K562 (cell line): ENCODE measurements around the gene SHB. TPM values are rescaled to one million over a fixed set of nuclear protein-coding genes. Genes with fewer than 3 reads are reported as not detected.

Experiments used
- ATAC-seq: fragments of 200-7000 bp; cut with Tn5 transposase; 3 replicates; pipeline ENCODE4 v1.9.1; 2020; ENCODE audit warnings: moderate library complexity
- BruUV-seq: library from RNA; stranded (reverse); fragments of 400-500 nt; replicated peaks from 2 replicates; lab custom pipeline; 2021; lab: Mats Ljungman, UMichigan
- CTCF ChIA-PET: fragments of 300-600 bp; formaldehyde crosslinking; extraction: SDS; loops from one replicate; lab custom pipeline; 2021; ENCODE audit warnings: low intra/inter-chr PET ratio; lab: Yijun Ruan, JAX
- POLR2A ChIA-PET: fragments of 300-600, 350-650 bp; sonication (Branson Sonifier 250); formaldehyde crosslinking; extraction: SDS; loops from one replicate; lab custom pipeline; 2021; ENCODE audit warnings: antibody characterized with exemption, inconsistent platforms; lab: Yijun Ruan, JAX
- DNase-seq, 4 experiments: peaks; one replicate each; pipeline versions ENCODE4 v3.0.0 to v3.0.0-alpha.2; 2011 to 2018; ENCODE audit warnings: low spot score in 3 of 4, mixed read lengths in 3 of 4; ENCODE audit errors: extremely low read depth in 1 of 4
- FAIRE-seq: peaks from 2 replicates; lab custom pipeline; 2011; peaks lifted over from hg19 to GRCh38; lab: Jason Lieb, UNC
- H2AFZ ChIP-seq: 2 replicates; pipeline ENCODE4 v1.6.0; 2011; ENCODE audit warnings: low read depth, low read length, control low read depth, inconsistent platforms
- H3K27ac ChIP-seq: fragments of 200-600 bp; 3 replicates; pipeline ENCODE4 v1.8.0; 2011; ENCODE audit warnings: low read depth, mild to moderate bottlenecking, control low read depth, inconsistent platforms, low read length, moderate library complexity, mixed read lengths; ENCODE audit errors: extremely low read depth
- H3K27me3 ChIP-seq, 2 experiments: fragments of 300-600 bp in 1 of 2; 2 replicates in 1 of 2; 3 replicates in 1 of 2; pipeline versions ENCODE4 v1.6.0 to v1.8.0; 2011; ENCODE audit warnings: inconsistent platforms in 2 of 2, low read length in 2 of 2, mild to moderate bottlenecking in 1 of 2, mixed read lengths in 1 of 2, moderate library complexity in 1 of 2; ENCODE audit not compliant: control insufficient read depth in 2 of 2, insufficient read depth in 2 of 2
- H3K36me3 ChIP-seq: fragments of 300-600 bp; 3 replicates; pipeline ENCODE4 v1.8.0; 2011; ENCODE audit warnings: mild to moderate bottlenecking, low read length, inconsistent platforms; ENCODE audit not compliant: control insufficient read depth, insufficient read depth
- H3K4me1 ChIP-seq, 2 experiments: fragments of 200-600 bp in 1 of 2; replicated peaks in 1 of 2; 2 replicates in 1 of 2; 3 replicates in 1 of 2; pipeline versions ENCODE4 v1.5.1 to v1.8.0; 2011; ENCODE audit warnings: inconsistent platforms in 2 of 2, low read length in 2 of 2, mild to moderate bottlenecking in 1 of 2, mixed read lengths in 1 of 2, moderate library complexity in 1 of 2; ENCODE audit not compliant: control insufficient read depth in 2 of 2, insufficient read depth in 2 of 2
- H3K4me2 ChIP-seq: 2 replicates; pipeline ENCODE4 v1.6.1; 2011; ENCODE audit warnings: low read length, control low read depth, inconsistent platforms, mixed read lengths; ENCODE audit not compliant: insufficient read depth
- H3K4me3 ChIP-seq: fragments of 200-600 bp; sonication (generic), shearing (Covaris generic); 2 replicates; pipeline ENCODE4 v1.5.1; 2016; ENCODE audit warnings: control low read depth, inconsistent platforms
- H3K79me2 ChIP-seq: fragments of 200-600 bp; 3 replicates; pipeline ENCODE4 v1.8.0; 2011; ENCODE audit warnings: low read length, inconsistent platforms; ENCODE audit not compliant: control insufficient read depth, insufficient read depth
- H3K9ac ChIP-seq, 2 experiments: 2 replicates each; pipeline versions ENCODE4 v1.6.0 to v1.6.1; 2011; ENCODE audit warnings: low read depth in 2 of 2, low read length in 2 of 2, control low read depth in 1 of 2, inconsistent platforms in 1 of 2, mild to moderate bottlenecking in 1 of 2, mixed read lengths in 1 of 2; ENCODE audit not compliant: insufficient read depth in 1 of 2
- H3K9me1 ChIP-seq: one replicate; pipeline ENCODE4 v1.6.0; 2011; ENCODE audit warnings: inconsistent platforms, mild to moderate bottlenecking, low read length, moderate library complexity; ENCODE audit not compliant: control insufficient read depth, insufficient read depth
- H3K9me3 ChIP-seq: replicated peaks from 2 replicates; pipeline ENCODE4 v1.5.1; 2011; ENCODE audit warnings: low read depth, low read length, inconsistent platforms; ENCODE audit not compliant: control insufficient read depth, insufficient read depth
- H4K20me1 ChIP-seq: replicated peaks from 2 replicates; pipeline ENCODE4 v1.6.1; 2011; ENCODE audit warnings: low read length, inconsistent platforms, mixed read lengths; ENCODE audit not compliant: control insufficient read depth, insufficient read depth
- HDAC3 ChIP-seq: fragments of 450-650 bp; IDR thresholded peaks from 2 replicates; pipeline ENCODE4 v1.6.1; 2018; ENCODE audit warnings: borderline replicate concordance, mild to moderate bottlenecking, moderate library complexity; ENCODE audit not compliant: partially characterized antibody
- SRSF3 ChIP-seq: fragments of 200-400 bp; formaldehyde crosslinking; IDR thresholded peaks from 2 replicates; pipeline ENCODE4 v1.6.1; 2016; ENCODE audit warnings: mild to moderate bottlenecking, low read length, moderate library complexity; ENCODE audit not compliant: insufficient read depth
- SRSF7 ChIP-seq: fragments of 200-400 bp; formaldehyde crosslinking; optimal IDR thresholded peaks from 2 replicates; pipeline ENCODE3; 2017; ENCODE audit warnings: mild to moderate bottlenecking, low read depth, low read length
- ZNF274 ChIP-seq: IDR thresholded peaks from 2 replicates; pipeline ENCODE4 v1.6.1; 2011; ENCODE audit warnings: low read depth, mild to moderate bottlenecking, low read length, moderate library complexity, borderline replicate concordance
- ZNF668 ChIP-seq: fragments of 250-450 bp; sonication (Bioruptor Pico); IDR thresholded peaks from 2 replicates; pipeline ENCODE4 v1.8.0; 2022; ENCODE audit warnings: mild to moderate bottlenecking, inconsistent platforms
- ZNF76 ChIP-seq: fragments of 250-450 bp; sonication (Bioruptor Pico); IDR thresholded peaks from 2 replicates; pipeline ENCODE4 v1.4.0; 2020; ENCODE audit warnings: mild to moderate bottlenecking, moderate library complexity, borderline replicate concordance
- WGBS: fragments of 100-300 bp; shearing (Covaris generic); methylation state at CpG from one replicate; pipeline ENCODE4 v1.1.6; 2016; ENCODE audit warnings: low coverage, mixed read lengths; ENCODE audit not compliant: insufficient coverage; ENCODE audit errors: missing lambda C conversion rate; 5-methylcytosine and 5-hydroxymethylcytosine counted together
- in situ Hi-C: fragments of 300-500 bp; cut with MboI; formaldehyde crosslinking; loops from 4 replicates; pipeline ENCODE4 v1.15.0; 2018; ENCODE audit warnings: inconsistent platforms, mixed read lengths
- intact Hi-C: fragments of 100-400 bp; cut with micrococcal nuclease; formaldehyde crosslinking; loops from 2 replicates; pipeline ENCODE4 v1.14.2; 2022
- polyA plus RNA-seq, 8 experiments: library from polyadenylated mRNA; depleted of rRNA in 4 of 8; stranded (reverse) in 5 of 8; unstranded in 3 of 8; fragments of >200 nt; fragmentation: Nextera tagmentation in 2 of 8; fragmentation: Illumina TruSeq in 1 of 8; extraction: Ambion mirVana in 2 of 8; extraction: Trizol in 1 of 8; gene quantifications; 2 replicates each; pipeline versions ENCODE4 v1.2.1 to v1.2.3, GENCODE V29; 2011 to 2014; ENCODE audit warnings: inconsistent platforms in 1 of 8, missing spikeins in 1 of 8
- total RNA-seq, 7 experiments: library from RNA; depleted of rRNA in 6 of 7; stranded (reverse); fragments of >200 nt in 6 of 7; fragmentation: Illumina TruSeq in 2 of 7; extraction: Trizol in 2 of 7; gene quantifications; 2 replicates each; pipeline versions ENCODE4 v1.2.1 to v1.2.3, GENCODE V29; 2011 to 2021; ENCODE audit warnings: low replicate concordance in 1 of 7
- TF ChIP-seq, protein P1 (sequence below): fragments of 250-450 bp; sonication (Bioruptor Pico); IDR thresholded peaks from 2 replicates; pipeline ENCODE4 v1.5.0; 2020; ENCODE audit warnings: mild to moderate bottlenecking
- TF ChIP-seq, protein P2 (sequence below): fragments of 250-450 bp; sonication (Bioruptor Pico); IDR thresholded peaks from 2 replicates; pipeline ENCODE4 v1.5.0; 2021; ENCODE audit warnings: mild to moderate bottlenecking, borderline replicate concordance
- TF ChIP-seq, protein P3 (sequence below): fragments of 250-450 bp; sonication (Bioruptor Pico); IDR thresholded peaks from 2 replicates; pipeline ENCODE4 v1.8.0; 2021; ENCODE audit warnings: borderline replicate concordance, mild to moderate bottlenecking, moderate library complexity; ENCODE audit not compliant: poor library complexity, severe bottlenecking
- TF ChIP-seq, protein P4 (sequence below): sonication (generic); formaldehyde crosslinking; IDR thresholded peaks from 2 replicates; pipeline ENCODE4 v1.8.0; 2022; ENCODE audit warnings: mild to moderate bottlenecking, missing genetic modification reagents, borderline replicate concordance
- TF ChIP-seq, protein P5 (sequence below): fragments of 450-650 bp; formaldehyde crosslinking; IDR thresholded peaks from 2 replicates; pipeline ENCODE4 v1.4.0; 2020; ENCODE audit warnings: mild to moderate bottlenecking, moderate library complexity

Gene SHB
- total and polyA plus RNA-seq, 9 of the 15 experiments (the other 6 are each of a cell fraction or from before 2014, with no cell fraction given), result 0.78 to 16.0 (median 5.3) TPM

DNA sequence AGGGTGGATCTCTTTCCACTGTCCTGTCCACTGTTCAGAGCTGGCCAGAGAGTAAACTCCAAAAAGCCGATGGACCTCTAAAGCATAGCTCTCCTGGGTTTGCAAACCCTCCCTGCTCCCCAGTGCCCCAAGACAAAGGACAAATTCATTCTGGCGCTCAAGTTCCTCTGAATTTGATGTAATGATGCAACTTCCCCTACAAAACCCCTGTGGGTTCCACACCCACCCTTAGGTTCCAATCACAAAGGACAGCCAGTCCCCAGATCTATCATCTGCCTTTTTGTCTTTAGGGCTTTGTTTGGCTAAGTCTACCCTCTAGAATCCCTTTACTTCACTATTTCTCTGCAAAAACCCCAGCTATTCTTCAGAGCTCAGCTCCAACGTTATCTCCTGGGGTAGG, 107.7 kb downstream of the SHB start (continued):
- no peak for TF ChIP-seq HDAC3
- TF ChIP-seq, protein P1, sequence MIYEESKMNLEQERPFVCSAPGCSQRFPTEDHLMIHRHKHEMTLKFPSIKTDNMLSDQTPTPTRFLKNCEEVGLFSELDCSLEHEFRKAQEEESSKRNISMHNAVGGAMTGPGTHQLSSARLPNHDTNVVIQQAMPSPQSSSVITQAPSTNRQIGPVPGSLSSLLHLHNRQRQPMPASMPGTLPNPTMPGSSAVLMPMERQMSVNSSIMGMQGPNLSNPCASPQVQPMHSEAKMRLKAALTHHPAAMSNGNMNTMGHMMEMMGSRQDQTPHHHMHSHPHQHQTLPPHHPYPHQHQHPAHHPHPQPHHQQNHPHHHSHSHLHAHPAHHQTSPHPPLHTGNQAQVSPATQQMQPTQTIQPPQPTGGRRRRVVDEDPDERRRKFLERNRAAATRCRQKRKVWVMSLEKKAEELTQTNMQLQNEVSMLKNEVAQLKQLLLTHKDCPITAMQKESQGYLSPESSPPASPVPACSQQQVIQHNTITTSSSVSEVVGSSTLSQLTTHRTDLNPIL (CRISPR knock-in tag), result no peak
- no peak for TF ChIP-seq ZNF274

DNA sequence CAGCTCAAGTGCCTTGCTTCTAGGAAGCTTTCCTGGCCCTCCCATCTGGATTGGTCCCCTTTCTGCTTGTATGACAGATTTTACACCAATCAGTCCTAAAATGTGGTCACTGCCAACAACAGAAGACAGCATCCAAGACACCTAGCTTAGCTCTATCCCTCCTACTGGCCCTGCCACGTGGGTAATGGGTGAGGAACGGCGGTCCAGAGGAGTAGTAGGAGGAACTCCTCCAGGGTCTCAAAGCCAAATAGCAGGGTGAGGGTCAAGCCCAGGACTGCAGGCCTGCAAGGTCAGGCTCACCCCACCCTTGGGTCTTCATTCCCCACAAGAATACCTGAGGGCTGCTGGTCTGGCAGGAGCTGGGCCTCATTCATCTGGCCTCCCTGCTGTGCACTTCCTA, 108.4 kb downstream of the SHB start:
- FAIRE-seq (no peak), DNase-seq (no peak), ATAC-seq (no peak)
- Histone ChIP-seq H3K9ac (no peak overlapping the region), H4K20me1 (peaks cover 10% of the 10 kb centered on the region), H3K9me3 (no peaks in the 10 kb centered on the region), H3K4me3 (no peak overlapping the region), H3K9me1 (peaks cover 14% of the 10 kb centered on the region), H2AFZ (no peak overlapping the region), H3K4me2 (no peak overlapping the region), H3K4me1 (peaks cover 18 to 29% of the 10 kb centered on the region in 2 experiments), H3K27ac (no peak overlapping the region), H3K79me2 (no peaks in the 10 kb centered on the region), H3K27me3 (no peaks in the 10 kb centered on the region), H3K36me3 (no peaks in the 10 kb centered on the region; the same call in 2 of the 3 replicates)
- in situ Hi-C loops, result no loop called here
- 80% methylated on average over 3 of the region's 3 CpGs for WGBS
- intact Hi-C loops, result no loop called here
- POLR2A ChIA-PET, result interaction anchor here (0.5 to 2.2 kb wide), 4 partner anchors 8 to 1109 kb away, joined by 3 to 5 read pairs (median 4); no protein-coding TSS in a partner anchor
- CTCF ChIA-PET, result no interaction called here
- BruUV-seq, result no TSS peak
- TF ChIP-seq ZNF76 (CRISPR knock-in tag) (no peak), SRSF3 (no peak), SRSF7 (no peak), ZNF668 (CRISPR knock-in tag) (no peak)
- TF ChIP-seq, protein P2, sequence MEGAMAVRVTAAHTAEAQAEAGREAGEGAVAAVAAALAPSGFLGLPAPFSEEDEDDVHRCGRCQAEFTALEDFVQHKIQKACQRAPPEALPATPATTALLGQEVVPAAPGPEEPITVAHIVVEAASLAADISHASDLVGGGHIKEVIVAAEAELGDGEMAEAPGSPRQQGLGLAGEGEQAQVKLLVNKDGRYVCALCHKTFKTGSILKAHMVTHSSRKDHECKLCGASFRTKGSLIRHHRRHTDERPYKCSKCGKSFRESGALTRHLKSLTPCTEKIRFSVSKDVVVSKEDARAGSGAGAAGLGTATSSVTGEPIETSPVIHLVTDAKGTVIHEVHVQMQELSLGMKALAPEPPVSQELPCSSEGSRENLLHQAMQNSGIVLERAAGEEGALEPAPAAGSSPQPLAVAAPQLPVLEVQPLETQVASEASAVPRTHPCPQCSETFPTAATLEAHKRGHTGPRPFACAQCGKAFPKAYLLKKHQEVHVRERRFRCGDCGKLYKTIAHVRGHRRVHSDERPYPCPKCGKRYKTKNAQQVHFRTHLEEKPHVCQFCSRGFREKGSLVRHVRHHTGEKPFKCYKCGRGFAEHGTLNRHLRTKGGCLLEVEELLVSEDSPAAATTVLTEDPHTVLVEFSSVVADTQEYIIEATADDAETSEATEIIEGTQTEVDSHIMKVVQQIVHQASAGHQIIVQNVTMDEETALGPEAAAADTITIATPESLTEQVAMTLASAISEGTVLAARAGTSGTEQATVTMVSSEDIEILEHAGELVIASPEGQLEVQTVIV (CRISPR knock-in tag), result no peak
- TF ChIP-seq, protein P3, sequence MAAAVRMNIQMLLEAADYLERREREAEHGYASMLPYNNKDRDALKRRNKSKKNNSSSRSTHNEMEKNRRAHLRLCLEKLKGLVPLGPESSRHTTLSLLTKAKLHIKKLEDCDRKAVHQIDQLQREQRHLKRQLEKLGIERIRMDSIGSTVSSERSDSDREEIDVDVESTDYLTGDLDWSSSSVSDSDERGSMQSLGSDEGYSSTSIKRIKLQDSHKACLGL (CRISPR knock-in tag), result no peak
- TF ChIP-seq, protein P4, sequence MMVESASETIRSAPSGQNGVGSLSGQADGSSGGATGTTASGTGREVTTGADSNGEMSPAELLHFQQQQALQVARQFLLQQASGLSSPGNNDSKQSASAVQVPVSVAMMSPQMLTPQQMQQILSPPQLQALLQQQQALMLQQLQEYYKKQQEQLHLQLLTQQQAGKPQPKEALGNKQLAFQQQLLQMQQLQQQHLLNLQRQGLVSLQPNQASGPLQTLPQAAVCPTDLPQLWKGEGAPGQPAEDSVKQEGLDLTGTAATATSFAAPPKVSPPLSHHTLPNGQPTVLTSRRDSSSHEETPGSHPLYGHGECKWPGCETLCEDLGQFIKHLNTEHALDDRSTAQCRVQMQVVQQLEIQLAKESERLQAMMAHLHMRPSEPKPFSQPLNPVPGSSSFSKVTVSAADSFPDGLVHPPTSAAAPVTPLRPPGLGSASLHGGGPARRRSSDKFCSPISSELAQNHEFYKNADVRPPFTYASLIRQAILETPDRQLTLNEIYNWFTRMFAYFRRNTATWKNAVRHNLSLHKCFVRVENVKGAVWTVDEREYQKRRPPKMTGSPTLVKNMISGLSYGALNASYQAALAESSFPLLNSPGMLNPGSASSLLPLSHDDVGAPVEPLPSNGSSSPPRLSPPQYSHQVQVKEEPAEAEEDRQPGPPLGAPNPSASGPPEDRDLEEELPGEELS, result no peak
- TF ChIP-seq, protein P5, sequence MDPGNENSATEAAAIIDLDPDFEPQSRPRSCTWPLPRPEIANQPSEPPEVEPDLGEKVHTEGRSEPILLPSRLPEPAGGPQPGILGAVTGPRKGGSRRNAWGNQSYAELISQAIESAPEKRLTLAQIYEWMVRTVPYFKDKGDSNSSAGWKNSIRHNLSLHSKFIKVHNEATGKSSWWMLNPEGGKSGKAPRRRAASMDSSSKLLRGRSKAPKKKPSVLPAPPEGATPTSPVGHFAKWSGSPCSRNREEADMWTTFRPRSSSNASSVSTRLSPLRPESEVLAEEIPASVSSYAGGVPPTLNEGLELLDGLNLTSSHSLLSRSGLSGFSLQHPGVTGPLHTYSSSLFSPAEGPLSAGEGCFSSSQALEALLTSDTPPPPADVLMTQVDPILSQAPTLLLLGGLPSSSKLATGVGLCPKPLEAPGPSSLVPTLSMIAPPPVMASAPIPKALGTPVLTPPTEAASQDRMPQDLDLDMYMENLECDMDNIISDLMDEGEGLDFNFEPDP (CRISPR knock-in tag), result no peak
